ENCODE measurements around the gene ZNF256.

GRCh38 chr19:57978586-57979289 lies 31.2 kb upstream of the ZNF256 start:
- TF ChIP-seq, protein P1, sequence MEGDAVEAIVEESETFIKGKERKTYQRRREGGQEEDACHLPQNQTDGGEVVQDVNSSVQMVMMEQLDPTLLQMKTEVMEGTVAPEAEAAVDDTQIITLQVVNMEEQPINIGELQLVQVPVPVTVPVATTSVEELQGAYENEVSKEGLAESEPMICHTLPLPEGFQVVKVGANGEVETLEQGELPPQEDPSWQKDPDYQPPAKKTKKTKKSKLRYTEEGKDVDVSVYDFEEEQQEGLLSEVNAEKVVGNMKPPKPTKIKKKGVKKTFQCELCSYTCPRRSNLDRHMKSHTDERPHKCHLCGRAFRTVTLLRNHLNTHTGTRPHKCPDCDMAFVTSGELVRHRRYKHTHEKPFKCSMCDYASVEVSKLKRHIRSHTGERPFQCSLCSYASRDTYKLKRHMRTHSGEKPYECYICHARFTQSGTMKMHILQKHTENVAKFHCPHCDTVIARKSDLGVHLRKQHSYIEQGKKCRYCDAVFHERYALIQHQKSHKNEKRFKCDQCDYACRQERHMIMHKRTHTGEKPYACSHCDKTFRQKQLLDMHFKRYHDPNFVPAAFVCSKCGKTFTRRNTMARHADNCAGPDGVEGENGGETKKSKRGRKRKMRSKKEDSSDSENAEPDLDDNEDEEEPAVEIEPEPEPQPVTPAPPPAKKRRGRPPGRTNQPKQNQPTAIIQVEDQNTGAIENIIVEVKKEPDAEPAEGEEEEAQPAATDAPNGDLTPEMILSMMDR (IDR thresholded peaks at IDR 0.05 in 4 of 5, conservative IDR thresholded peaks at IDR 0.05 in 1 of 5), result no peak
- no peak for TF ChIP-seq POLR2A (IDR thresholded peaks at IDR 0.05)

Data from gastrocnemius medialis (tissue), 4 donors.